IPS-11a (cell line): ENCODE results near the gene CYSRT1.
A peak's percentile ranks its signal among the peaks of the same experiment; 100 is the strongest.
"Not testable (repeated sequence)": the region's sequence is repeated elsewhere in the genome, so short reads cannot be mapped to it uniquely, and the experiment has no call there.

ENCODE experiments used
- H3K4me3 ChIP-seq: one replicate; pipeline ENCODE4 v1.5.1; 2013; ENCODE audit warnings: low read depth, low read length, control low read depth

The CYSRT1 gene

GRCh38 chr9:137235424-137236237 is 10.7 kb downstream of the CYSRT1 start:
- H3K4me3 ChIP-seq: no peak overlapping the region

GRCh38 chr9:137236238-137236935 is 11.4 kb downstream of the CYSRT1 start:
- no peak overlapping the region for H3K4me3 ChIP-seq

DNA sequence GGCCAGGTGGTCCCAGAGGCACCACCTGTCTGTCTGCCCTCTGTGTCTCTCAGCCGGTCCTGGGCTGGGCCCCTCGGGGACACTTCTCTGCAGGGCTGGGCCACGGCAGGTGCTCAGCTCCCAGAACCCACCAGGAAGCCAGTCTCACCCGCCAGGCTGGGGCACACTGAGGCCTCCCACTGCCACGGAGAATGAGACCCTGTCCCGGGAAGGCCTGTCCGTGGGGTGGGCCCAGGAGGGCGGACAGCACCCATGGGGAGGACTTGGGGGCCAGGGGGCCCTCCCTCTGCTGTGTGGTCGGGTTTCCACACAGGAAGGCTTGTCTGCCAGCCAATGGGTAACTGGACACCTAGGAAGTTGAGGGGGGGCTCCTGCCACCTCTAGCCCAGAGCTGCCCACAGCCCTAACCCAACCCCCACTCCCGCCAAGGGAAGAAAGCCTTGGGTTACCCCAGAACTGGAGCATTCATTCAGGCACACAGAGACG is 12.0 kb downstream of the CYSRT1 start:
- H3K4me3 ChIP-seq: no peak overlapping the region

DNA sequence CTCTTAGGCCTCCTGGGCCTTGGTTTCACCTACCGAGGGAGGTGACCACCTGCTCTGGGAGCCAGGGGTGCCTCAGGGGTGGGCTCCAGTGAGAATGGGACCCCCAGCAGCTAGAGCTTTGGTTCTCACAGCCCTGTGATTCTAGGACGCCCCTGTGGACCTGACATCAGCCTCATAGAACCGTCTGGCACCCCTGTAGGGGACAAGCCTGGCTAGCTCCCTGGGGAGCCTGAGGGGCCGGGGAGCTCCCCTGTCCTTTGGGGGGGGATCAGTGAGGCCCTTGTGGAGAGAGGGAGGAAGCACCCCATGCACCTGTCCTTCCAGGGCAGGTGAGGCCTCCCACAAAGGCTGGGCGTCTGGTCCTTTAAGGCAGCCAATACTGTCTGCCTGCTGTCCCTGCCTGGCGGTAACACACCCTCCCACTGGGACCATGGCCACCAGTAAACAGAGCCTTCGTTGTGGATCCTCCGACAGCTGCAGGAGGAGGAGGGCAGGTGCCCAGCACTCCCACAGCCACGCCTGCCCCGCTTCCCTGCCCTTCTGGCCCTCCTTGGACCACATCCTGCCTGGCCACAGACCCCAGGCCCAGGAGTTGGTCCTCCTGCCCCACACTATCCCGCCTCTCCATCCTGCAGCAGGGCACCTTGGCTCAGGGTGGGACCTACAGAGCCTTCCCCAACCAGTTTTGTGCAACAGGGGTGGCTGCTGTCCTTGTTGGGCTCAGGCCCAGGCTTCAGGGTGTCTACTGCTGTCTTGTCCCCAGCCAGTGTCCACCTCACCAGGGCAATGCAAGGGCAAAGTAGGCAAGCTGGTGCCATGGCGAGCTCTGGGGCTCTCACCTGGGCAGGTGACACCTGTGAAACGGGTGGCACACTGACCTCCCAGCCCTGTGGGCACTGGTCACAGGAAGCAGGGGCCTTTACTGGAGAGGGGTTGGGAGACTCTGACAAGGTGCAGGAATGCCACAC is 13.1 kb downstream of the CYSRT1 start:
- no peak overlapping the region for H3K4me3 ChIP-seq

DNA sequence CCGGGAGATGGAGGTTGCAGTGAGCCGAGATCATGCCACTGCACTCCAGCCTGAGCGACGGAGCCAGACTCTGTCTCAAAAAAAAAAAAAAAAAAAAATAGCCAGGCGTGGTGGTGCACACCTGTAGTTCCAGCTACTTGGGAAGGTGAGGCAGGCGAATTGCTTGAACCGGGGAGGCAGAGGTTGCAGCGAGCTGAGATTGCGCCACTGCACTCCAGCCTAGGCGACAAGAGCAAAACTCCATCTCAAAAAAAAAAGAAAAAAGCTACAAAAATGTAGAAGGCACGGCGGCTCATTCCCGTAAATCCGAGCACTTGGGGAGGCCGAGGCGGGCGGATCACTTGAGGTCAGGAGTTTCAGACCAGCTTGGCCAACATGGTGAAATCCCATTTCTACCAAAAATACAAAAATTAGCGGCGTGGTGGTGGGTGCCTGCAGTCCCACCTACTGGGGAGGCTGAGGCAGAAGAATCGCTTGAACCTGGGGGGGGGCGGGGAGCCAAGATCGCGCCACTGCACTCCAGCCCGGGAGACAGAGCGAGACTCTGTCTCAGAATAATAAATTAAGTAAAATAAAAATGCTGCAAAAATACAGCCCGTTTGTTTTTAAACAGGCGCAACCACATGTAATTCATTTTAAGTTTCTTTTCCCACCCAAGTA is 14.7 kb downstream of the CYSRT1 start:
- peak overlapping the region; percentile 69 for H3K4me3 ChIP-seq

- peak overlapping the region; percentile 69 for H3K4me3 ChIP-seq
Observed at GRCh38 chr9:137240318-137240840, 15.4 kb downstream of the CYSRT1 start.

GRCh38 chr9:137240841-137241489 is 16.0 kb downstream of the CYSRT1 start, which contains the start of gene TUBB4B:
Gene TUBB4B (plus strand): TSS chr9:137241287. CDS start chr9:137241361, 74 bp downstream.
- peak within 1 kb of the TSS; percentile 89 for H3K4me3 ChIP-seq

- peak overlapping the region; percentile 89 for H3K4me3 ChIP-seq
Observed at GRCh38 chr9:137241490-137242268, 16.7 kb downstream of the CYSRT1 start.

- peak overlapping the region; percentile 89 for H3K4me3 ChIP-seq
Observed at GRCh38 chr9:137242269-137243203, 17.6 kb downstream of the CYSRT1 start.

DNA sequence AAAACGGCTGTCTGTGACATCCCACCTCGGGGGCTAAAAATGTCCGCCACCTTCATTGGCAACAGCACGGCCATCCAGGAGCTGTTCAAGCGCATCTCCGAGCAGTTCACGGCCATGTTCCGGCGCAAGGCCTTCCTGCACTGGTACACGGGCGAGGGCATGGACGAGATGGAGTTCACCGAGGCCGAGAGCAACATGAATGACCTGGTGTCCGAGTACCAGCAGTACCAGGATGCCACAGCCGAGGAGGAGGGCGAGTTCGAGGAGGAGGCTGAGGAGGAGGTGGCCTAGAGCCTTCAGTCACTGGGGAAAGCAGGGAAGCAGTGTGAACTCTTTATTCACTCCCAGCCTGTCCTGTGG is 18.3 kb downstream of the CYSRT1 start:
- not testable (repeated sequence) for H3K4me3 ChIP-seq

GRCh38 chr9:137243626-137244485 is 18.9 kb downstream of the CYSRT1 start:
- no peak overlapping the region for H3K4me3 ChIP-seq

DNA sequence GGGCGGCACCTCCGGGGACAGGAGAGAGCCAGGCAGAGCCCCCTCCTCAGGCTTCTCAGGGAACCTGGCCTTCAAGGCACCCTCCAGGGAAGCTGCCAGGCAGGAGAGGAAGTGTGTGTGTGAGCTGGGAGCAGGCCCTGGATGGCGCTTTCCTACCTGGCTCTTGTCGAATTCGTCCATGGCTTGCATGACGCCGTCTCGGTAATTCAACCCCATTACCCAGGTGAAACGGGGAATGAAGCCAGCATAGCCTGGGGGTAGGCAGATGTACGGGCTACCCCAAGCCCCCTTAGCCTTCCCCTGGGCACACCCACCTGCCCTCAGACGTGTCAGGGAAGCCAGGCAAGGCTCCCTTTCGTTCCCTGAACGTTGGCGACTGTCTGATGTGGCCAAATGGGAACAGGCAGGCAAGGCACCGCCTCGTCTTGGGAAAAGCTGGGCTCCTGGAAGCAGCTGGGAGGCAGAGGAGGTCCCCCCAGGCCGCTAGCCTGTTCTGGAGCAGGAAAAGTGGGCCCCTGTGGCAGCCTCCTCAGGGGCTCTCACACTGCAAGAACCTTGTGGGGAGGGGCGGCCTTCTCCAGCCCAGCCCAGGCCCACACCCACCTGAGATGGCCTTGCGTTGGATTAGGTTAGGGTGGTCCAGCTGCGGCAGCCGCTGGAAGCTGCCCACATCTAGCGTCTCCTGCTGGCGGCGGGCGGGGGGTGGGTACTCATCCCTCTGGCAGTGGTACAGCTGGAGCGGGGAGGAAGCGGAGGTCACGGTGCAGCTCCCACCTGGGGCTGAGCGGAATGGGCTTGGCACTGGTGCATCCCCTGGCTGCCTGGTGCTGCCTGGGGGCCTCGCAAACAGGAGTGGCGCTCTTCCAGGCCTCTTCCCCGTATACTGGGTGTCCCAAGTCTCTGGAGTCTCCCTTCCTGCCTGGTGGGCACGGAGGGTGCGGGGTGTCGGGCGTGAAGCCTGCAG is 19.8 kb downstream of the CYSRT1 start:
- no peak overlapping the region for H3K4me3 ChIP-seq

DNA sequence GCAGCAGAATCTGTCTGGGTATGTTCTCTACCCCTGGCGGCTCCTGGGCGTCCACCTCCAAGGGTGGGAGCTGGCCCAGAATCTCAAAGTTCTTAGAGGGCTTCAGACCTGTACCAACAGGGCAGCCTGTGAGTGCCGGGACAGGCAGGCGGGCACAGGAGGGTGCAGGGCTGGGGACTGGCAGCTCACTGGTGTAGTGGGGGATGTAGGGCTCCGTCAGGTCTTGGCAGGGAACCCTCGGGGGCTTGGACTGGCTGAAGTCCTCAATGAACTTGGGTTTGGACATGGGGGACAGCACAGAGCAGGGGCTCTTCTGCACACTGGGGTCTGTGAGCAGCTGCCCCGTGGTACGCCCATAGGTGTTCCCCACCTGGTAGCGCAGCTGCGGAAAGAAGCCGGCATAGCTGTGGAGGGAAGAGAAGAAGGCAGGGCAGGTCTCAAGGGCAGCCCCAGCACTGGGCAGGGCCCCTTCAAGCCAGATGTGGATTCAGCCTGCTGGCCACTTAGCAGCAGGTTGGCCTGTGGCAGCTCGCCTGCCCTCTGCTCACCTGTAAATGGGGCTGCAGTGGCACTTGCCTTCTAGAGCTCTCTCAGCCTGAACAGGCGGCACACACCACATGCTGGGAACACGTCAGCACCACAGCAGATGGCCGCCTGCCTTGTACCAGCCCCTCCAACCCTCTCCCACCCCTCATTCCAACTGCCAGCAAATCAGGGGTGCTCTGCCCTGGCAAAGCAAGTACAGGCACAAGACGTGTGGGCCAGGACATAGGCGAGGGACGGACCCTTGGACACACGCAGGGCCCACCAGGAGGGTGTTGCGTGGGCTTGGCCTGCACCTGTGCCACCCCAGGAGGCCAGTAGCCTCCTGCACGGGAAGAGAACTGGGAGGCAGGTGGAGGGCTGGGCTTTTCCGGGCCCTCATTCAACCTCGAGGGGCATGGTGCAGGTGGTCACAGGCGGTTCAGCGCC is 20.8 kb downstream of the CYSRT1 start:
- no peak overlapping the region for H3K4me3 ChIP-seq

DNA sequence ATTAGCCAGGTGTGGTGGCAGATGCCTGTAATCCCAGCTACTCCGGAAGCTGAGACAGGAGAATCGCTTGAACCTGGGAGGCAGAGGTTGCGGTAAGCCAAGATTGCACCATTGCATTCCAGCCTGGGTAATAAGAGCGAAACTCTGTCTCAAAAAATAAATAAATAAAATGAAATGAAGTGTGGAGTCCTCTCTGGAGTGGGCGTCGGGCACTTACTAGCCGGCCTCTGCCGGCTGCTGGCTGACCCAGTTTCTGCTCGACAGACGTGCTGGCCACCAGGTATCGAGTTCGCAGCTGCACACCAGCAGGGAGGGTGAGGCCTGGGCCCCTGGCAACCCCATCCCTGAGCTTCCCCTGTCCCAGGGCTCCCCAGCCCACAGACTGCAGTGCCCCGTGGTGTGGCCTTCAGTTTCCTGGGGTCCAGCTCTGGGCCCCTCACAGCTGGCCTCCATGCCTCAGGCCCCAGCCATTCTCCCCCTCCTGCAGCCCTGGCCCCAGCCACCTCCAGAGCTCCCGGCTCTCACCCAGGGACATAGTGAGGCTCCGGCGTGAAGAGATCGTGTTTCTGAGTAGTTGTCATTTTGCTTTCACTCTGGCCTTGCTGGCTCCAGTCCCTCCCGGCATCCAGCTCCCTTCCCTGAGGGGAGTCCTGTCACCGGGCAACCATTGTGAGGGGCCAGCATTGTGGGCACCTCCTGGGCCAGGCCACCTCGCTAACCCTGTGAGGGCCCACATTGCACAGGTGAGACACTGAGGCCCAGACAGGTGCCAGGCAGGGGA is 22.4 kb downstream of the CYSRT1 start:
- no peak overlapping the region for H3K4me3 ChIP-seq
